Smooth muscle cell (in vitro differentiated cells): ENCODE data around the gene ARHGEF17. TPM values are rescaled to one million over a fixed set of nuclear protein-coding genes. Genes with fewer than 3 reads are reported as not detected.

ENCODE experiments used
- DNase-seq: peaks from one replicate; lab custom pipeline; 2025; ENCODE audit not compliant: unreplicated experiment; lab: John Stamatoyannopoulos, UW
- H2AFZ ChIP-seq: fragments of 200-600 bp; sonication (generic); 2 replicates; pipeline ENCODE4 v1.6.0; 2016; ENCODE audit warnings: antibody characterized with exemption, low read depth, mild to moderate bottlenecking
- H3F3A ChIP-seq: fragments of 200-600 bp; sonication (generic); 2 replicates; pipeline ENCODE4 v1.6.0; 2017; ENCODE audit warnings: antibody characterized with exemption, low read depth
- H3K27ac ChIP-seq: fragments of 200-600 bp; sonication (generic); 2 replicates; pipeline ENCODE4 v1.5.1; 2016; ENCODE audit warnings: low read depth, mild to moderate bottlenecking
- H3K27me3 ChIP-seq: fragments of 200-600 bp; sonication (generic); 2 replicates; pipeline ENCODE4 v1.6.1; 2016; ENCODE audit warnings: low read depth, mild to moderate bottlenecking
- H3K36me3 ChIP-seq: fragments of 200-600 bp; sonication (generic); 2 replicates; pipeline ENCODE4 v1.5.1; 2016; ENCODE audit warnings: low read depth
- H3K4me1 ChIP-seq: fragments of 200-600 bp; sonication (generic); 2 replicates; pipeline ENCODE4 v1.5.1; 2016; ENCODE audit warnings: low read depth
- H3K4me2 ChIP-seq: fragments of 200-600 bp; sonication (generic); 2 replicates; pipeline ENCODE4 v1.6.0; 2016; ENCODE audit warnings: mild to moderate bottlenecking
- H3K4me3 ChIP-seq: fragments of 200-600 bp; sonication (generic); 2 replicates; pipeline ENCODE4 v1.5.1; 2016; ENCODE audit warnings: mild to moderate bottlenecking
- H3K79me2 ChIP-seq: fragments of 200-600 bp; sonication (generic); 2 replicates; pipeline ENCODE4 v1.6.0; 2016; ENCODE audit warnings: low read depth, mild to moderate bottlenecking
- H3K9ac ChIP-seq: fragments of 200-600 bp; sonication (generic); 2 replicates; pipeline ENCODE4 v1.6.0; 2016; ENCODE audit warnings: low read depth
- H3K9me3 ChIP-seq: fragments of 200-600 bp; sonication (generic); replicated peaks from 2 replicates; pipeline ENCODE4 v1.5.1; 2016; ENCODE audit warnings: low read depth
- H4K20me1 ChIP-seq: fragments of 200-600 bp; sonication (generic); 2 replicates; pipeline ENCODE4 v1.6.0; 2016; ENCODE audit warnings: low read depth
- WGBS: methylation state at CpG from one replicate; pipeline ENCODE4 v1.1.7; 2016; ENCODE audit warnings: low lambda C conversion rate; 5-methylcytosine and 5-hydroxymethylcytosine counted together
- polyA plus RNA-seq: library from polyadenylated mRNA; unstranded; fragments of >200 nt; fragmentation: Nextera tagmentation; extraction: Ambion mirVana; gene quantifications from 2 replicates; pipeline ENCODE4 v1.2.1, GENCODE V29; 2016
- total RNA-seq: library from RNA; depleted of rRNA; stranded (reverse); fragments of >200 nt; gene quantifications from 2 replicates; pipeline ENCODE4 v1.2.3, GENCODE V29; 2014
- TF ChIP-seq, protein P1 (sequence below): fragments of 200-600 bp; sonication (generic); IDR thresholded peaks from 2 replicates; pipeline ENCODE4 v1.5.1; 2017; ENCODE audit warnings: borderline replicate concordance, mild to moderate bottlenecking, antibody characterized with exemption; ENCODE audit not compliant: insufficient read depth, poor library complexity, severe bottlenecking

The ARHGEF17 gene
- total and polyA plus RNA-seq, 2 experiments from 2014 or later, result 18.0 to 27.8 TPM

DNA sequence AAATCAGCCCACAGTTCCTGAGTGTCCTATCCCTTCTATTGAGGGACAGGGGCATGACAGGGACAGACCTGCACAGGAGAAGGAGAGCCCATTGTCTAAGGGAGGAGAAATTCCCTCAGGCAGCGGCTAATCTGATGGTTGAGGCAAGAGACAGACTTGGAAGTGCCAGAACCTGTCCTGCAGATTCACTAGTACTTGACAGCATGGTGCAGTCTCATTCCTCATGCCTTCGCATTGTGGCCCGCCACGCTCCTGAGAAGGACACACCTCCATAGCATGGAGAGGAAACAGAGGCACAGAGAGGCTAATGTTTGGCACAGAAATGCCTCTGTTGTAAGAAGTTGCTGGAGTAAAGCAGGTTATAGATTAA is 32.7 kb upstream of the ARHGEF17 start:
- Histone ChIP-seq H3K9ac (no peak overlapping the region), H3K79me2 (no peaks in the 10 kb centered on the region), H3K4me3 (no peak overlapping the region), H3K27me3 (no peaks in the 10 kb centered on the region), H3F3A (peaks cover 8% of the 10 kb centered on the region), H3K4me1 (peaks cover 5% of the 10 kb centered on the region), H3K4me2 (no peak overlapping the region), H4K20me1 (no peaks in the 10 kb centered on the region), H3K27ac (no peak overlapping the region), H2AFZ (no peak overlapping the region), H3K9me3 (no peaks in the 10 kb centered on the region), H3K36me3 (no peaks in the 10 kb centered on the region)
- TF ChIP-seq, protein P1, sequence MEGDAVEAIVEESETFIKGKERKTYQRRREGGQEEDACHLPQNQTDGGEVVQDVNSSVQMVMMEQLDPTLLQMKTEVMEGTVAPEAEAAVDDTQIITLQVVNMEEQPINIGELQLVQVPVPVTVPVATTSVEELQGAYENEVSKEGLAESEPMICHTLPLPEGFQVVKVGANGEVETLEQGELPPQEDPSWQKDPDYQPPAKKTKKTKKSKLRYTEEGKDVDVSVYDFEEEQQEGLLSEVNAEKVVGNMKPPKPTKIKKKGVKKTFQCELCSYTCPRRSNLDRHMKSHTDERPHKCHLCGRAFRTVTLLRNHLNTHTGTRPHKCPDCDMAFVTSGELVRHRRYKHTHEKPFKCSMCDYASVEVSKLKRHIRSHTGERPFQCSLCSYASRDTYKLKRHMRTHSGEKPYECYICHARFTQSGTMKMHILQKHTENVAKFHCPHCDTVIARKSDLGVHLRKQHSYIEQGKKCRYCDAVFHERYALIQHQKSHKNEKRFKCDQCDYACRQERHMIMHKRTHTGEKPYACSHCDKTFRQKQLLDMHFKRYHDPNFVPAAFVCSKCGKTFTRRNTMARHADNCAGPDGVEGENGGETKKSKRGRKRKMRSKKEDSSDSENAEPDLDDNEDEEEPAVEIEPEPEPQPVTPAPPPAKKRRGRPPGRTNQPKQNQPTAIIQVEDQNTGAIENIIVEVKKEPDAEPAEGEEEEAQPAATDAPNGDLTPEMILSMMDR, result no peak
- no peak for DNase-seq
- WGBS, result 91% methylated on average over 4 of the region's 4 CpGs

DNA sequence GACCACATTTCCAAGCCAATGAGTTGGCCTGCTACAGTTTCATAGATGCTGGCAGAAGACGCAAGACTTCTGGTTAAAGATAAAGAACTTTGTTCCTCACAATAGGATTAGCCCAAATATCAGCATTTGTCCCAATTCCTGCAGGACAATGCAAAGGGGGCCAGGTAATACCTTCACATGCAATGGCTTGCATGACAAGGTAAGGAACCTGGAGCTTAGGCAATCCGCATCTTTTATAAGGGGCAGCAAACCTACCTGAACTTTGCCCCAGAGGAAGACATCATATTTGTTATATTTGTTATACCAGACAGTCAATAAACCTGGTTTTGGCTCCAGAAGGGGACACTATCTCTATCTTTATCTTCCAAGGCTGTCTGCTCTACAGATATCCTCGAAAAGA is 30.6 kb upstream of the ARHGEF17 start:
- no peak for DNase-seq
- Histone ChIP-seq H3K36me3 (no peaks in the 10 kb centered on the region), H3K27me3 (no peaks in the 10 kb centered on the region), H3F3A (peaks cover under 1% of the 10 kb centered on the region), H3K27ac (no peak overlapping the region), H3K4me2 (no peak overlapping the region), H2AFZ (no peak overlapping the region), H3K4me1 (peaks cover 5% of the 10 kb centered on the region), H3K79me2 (no peaks in the 10 kb centered on the region), H4K20me1 (no peaks in the 10 kb centered on the region), H3K9ac (no peak overlapping the region), H3K9me3 (no peaks in the 10 kb centered on the region), H3K4me3 (no peak overlapping the region)
- WGBS, result 58% methylated on average over 3 of the region's 3 CpGs
- TF ChIP-seq, protein P1, result no peak

DNA sequence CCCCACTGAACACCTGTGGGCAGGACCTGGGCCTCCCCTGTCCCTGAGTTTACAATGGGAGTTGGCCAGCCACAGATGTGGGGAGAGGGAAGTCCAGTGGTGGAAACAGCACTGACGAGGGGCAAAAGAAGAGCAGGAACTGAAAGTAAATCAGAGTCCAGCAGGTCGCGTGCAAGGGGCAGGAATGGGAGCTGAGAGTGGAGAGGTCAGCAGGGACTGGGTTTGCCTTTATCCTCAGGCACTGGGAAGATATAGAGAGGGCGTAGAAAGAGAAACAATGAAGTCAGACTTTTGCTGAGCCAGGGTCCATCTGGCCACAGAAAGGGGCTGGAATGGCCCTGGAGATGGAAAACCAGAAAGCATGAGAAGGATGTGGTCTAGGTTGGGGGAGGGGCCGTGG is 27.4 kb upstream of the ARHGEF17 start:
- Histone ChIP-seq H3K27me3 (no peaks in the 10 kb centered on the region), H4K20me1 (no peaks in the 10 kb centered on the region), H3K79me2 (no peaks in the 10 kb centered on the region), H3K4me2 (no peak overlapping the region), H2AFZ (no peak overlapping the region), H3K4me3 (no peak overlapping the region), H3K4me1 (no peaks in the 10 kb centered on the region), H3K9me3 (no peaks in the 10 kb centered on the region), H3K9ac (no peak overlapping the region), H3K36me3 (no peaks in the 10 kb centered on the region), H3K27ac (no peak overlapping the region), H3F3A (no peaks in the 10 kb centered on the region)
- DNase-seq, result no peak
- TF ChIP-seq, protein P1, result no peak
- 87% methylated on average over 5 of the region's 5 CpGs for WGBS

DNA sequence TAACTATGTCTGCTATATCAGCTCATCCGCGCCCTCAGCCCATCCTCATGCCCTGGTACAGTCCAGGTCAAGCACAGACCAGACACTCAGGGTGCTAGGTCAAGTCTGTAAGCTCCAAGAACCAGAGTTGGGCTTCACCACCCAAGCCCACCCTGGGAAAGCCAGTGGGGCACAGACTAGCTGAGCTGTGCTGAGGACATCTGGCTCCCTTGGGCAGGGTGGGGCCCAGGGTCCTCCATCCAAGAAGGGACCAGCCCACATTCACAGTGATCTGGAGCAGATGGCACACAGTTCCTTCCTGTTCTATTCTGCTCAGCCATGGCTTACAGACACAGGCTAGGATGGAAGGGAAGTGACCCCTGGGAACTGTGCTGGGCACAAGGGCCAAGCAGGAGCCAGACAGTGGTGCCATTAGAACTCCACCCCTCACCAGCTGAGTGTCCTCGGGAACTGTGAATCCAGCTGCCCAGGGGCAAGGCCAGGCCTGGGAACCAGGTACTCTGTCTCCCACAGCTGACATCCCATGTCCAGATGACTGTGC is 26.8 kb upstream of the ARHGEF17 start:
- H3K27me3 ChIP-seq, result no peaks in the 10 kb centered on the region
- no peak overlapping the region for H2AFZ ChIP-seq
- no peaks in the 10 kb centered on the region for H3K79me2 ChIP-seq
- 92% methylated on average over 3 of the region's 3 CpGs for WGBS
- H4K20me1 ChIP-seq, result no peaks in the 10 kb centered on the region
- DNase-seq, result no peak
- no peak overlapping the region for H3K4me2 ChIP-seq
- H3K27ac ChIP-seq, result no peak overlapping the region
- TF ChIP-seq, protein P1, result no peak
- no peak overlapping the region for H3K9ac ChIP-seq
- H3K4me3 ChIP-seq, result no peak overlapping the region
- H3K9me3 ChIP-seq, result no peaks in the 10 kb centered on the region
- H3K4me1 ChIP-seq, result no peaks in the 10 kb centered on the region
- no peaks in the 10 kb centered on the region for H3F3A ChIP-seq
- no peaks in the 10 kb centered on the region for H3K36me3 ChIP-seq
